MM.1S (cell line): Measurements from ENCODE around the gene LATS2.

ENCODE experiments used
- CTCF ChIP-seq: fragments of 300-600 bp; sonication (generic); IDR thresholded peaks from 2 replicates; pipeline ENCODE4 v1.5.1; 2016; ENCODE audit warnings: antibody characterized with exemption, low read length, mixed read lengths
- EZH2 ChIP-seq: fragments of 300-600 bp; sonication (generic); optimal IDR thresholded peaks from 2 replicates; pipeline ENCODE3; 2017; ENCODE audit warnings: low read depth, mild to moderate bottlenecking, antibody characterized with exemption, low read length, mixed read lengths
- EZH2phosphoT487 ChIP-seq: fragments of 300-600 bp; sonication (generic); IDR thresholded peaks from 2 replicates; pipeline ENCODE4 v1.6.1; 2018; ENCODE audit warnings: antibody characterized with exemption, low read length

GRCh38 chr13:21008026-21008425 lies 53.4 kb downstream of the LATS2 start:
- TF ChIP-seq CTCF (no peak), EZH2 (no peak), EZH2phosphoT487 (no peak)
